ENCODE results near the gene TRPM4. TPM values are rescaled to one million over a fixed set of nuclear protein-coding genes. Genes with fewer than 3 reads are reported as not detected.
A peak's percentile ranks its signal among the peaks of the same experiment; 100 is the strongest.
"Not testable (repeated sequence)": the region's sequence is repeated elsewhere in the genome, so short reads cannot be mapped to it uniquely, and the experiment has no call there.

Gene TRPM4
- total RNA-seq, 1 experiment from 2014 or later, result not detected

GRCh38 chr19:49123285-49123684 lies 34.3 kb upstream of the TRPM4 start:
- DNase-seq; H3K4me2 ChIP-seq (ENCODE audit: low read depth, low read length, poor library complexity, severe bottlenecking); H3K9me2 ChIP-seq (replicated peaks; ENCODE audit: insufficient read depth, low read length); H3K9ac ChIP-seq (ENCODE audit: low read length); H3K27me3 ChIP-seq (ENCODE audit: low read length); H3K4me3 ChIP-seq (ENCODE audit: low read length); H3K27ac ChIP-seq (ENCODE audit: low read length); H4K20me1 ChIP-seq (ENCODE audit: insufficient read depth, low read depth, low read length); H3K79me2 ChIP-seq (ENCODE audit: low read length); H3K9me3 ChIP-seq (ENCODE audit: low read length); H2AFZ ChIP-seq (ENCODE audit: low read length); H3K36me3 ChIP-seq (ENCODE audit: insufficient read depth, low read length): not testable (repeated sequence)
- peaks cover 19% of the 10 kb centered on the region for H3K4me1 ChIP-seq (ENCODE audit: low read length)

GRCh38 chr19:49125025-49125731 lies 32.4 kb upstream of the TRPM4 start:
- no peak overlapping the region for H2AFZ ChIP-seq (ENCODE audit: low read length)
- no peaks in the 10 kb centered on the region for H4K20me1 ChIP-seq (ENCODE audit: insufficient read depth, low read depth, low read length)
- H3K4me2 ChIP-seq (ENCODE audit: low read depth, low read length, poor library complexity, severe bottlenecking), result no peak overlapping the region
- H3K27ac ChIP-seq (ENCODE audit: low read length), result no peak overlapping the region
- no peak overlapping the region for H3K4me3 ChIP-seq (ENCODE audit: low read length)
- H3K79me2 ChIP-seq (ENCODE audit: low read length), result no peaks in the 10 kb centered on the region
- H3K9me3 ChIP-seq (ENCODE audit: low read length), result no peaks in the 10 kb centered on the region
- DNase-seq, result no peak
- H3K36me3 ChIP-seq (ENCODE audit: insufficient read depth, low read length), result no peaks in the 10 kb centered on the region
- H3K9ac ChIP-seq (ENCODE audit: low read length), result no peak overlapping the region
- peaks cover 9% of the 10 kb centered on the region for H3K4me1 ChIP-seq (ENCODE audit: low read length)
- no peaks in the 10 kb centered on the region for H3K27me3 ChIP-seq (ENCODE audit: low read length)
- no peaks in the 10 kb centered on the region for H3K9me2 ChIP-seq (replicated peaks; ENCODE audit: insufficient read depth, low read length)

GRCh38 chr19:49126575-49126974 lies 31.0 kb upstream of the TRPM4 start:
- no peaks in the 10 kb centered on the region for H3K9me2 ChIP-seq (replicated peaks; ENCODE audit: insufficient read depth, low read length)
- DNase-seq, result no peak
- H3K9ac ChIP-seq (ENCODE audit: low read length), result no peak overlapping the region
- no peaks in the 10 kb centered on the region for H3K27me3 ChIP-seq (ENCODE audit: low read length)
- no peaks in the 10 kb centered on the region for H4K20me1 ChIP-seq (ENCODE audit: insufficient read depth, low read depth, low read length)
- no peak overlapping the region for H2AFZ ChIP-seq (ENCODE audit: low read length)
- no peaks in the 10 kb centered on the region for H3K79me2 ChIP-seq (ENCODE audit: low read length)
- H3K4me2 ChIP-seq (ENCODE audit: low read depth, low read length, poor library complexity, severe bottlenecking), result no peak overlapping the region
- H3K27ac ChIP-seq (ENCODE audit: low read length), result no peak overlapping the region
- no peak overlapping the region for H3K4me3 ChIP-seq (ENCODE audit: low read length)
- no peaks in the 10 kb centered on the region for H3K36me3 ChIP-seq (ENCODE audit: insufficient read depth, low read length)
- peaks cover 8% of the 10 kb centered on the region for H3K4me1 ChIP-seq (ENCODE audit: low read length)
- no peaks in the 10 kb centered on the region for H3K9me3 ChIP-seq (ENCODE audit: low read length)

- not testable (repeated sequence) for H3K9ac ChIP-seq (ENCODE audit: low read length); H3K4me1 ChIP-seq (ENCODE audit: low read length); H3K36me3 ChIP-seq (ENCODE audit: insufficient read depth, low read length); H4K20me1 ChIP-seq (ENCODE audit: insufficient read depth, low read depth, low read length); H3K27ac ChIP-seq (ENCODE audit: low read length); H3K9me3 ChIP-seq (ENCODE audit: low read length); H3K4me3 ChIP-seq (ENCODE audit: low read length); DNase-seq; H2AFZ ChIP-seq (ENCODE audit: low read length); H3K79me2 ChIP-seq (ENCODE audit: low read length); H3K9me2 ChIP-seq (replicated peaks; ENCODE audit: insufficient read depth, low read length); H3K27me3 ChIP-seq (ENCODE audit: low read length); H3K4me2 ChIP-seq (ENCODE audit: low read depth, low read length, poor library complexity, severe bottlenecking)
These were observed 30.4 kb upstream of the TRPM4 start for GRCh38 chr19:49127225-49127624.

GRCh38 chr19:49127674-49128544 lies 29.7 kb upstream of the TRPM4 start:
- no peaks in the 10 kb centered on the region for H3K9me3 ChIP-seq (ENCODE audit: low read length)
- H3K27me3 ChIP-seq (ENCODE audit: low read length), result no peaks in the 10 kb centered on the region
- H3K79me2 ChIP-seq (ENCODE audit: low read length), result no peaks in the 10 kb centered on the region
- H3K9me2 ChIP-seq (replicated peaks; ENCODE audit: insufficient read depth, low read length), result no peaks in the 10 kb centered on the region
- no peak overlapping the region; the same call in 1 of the 2 replicates for H3K4me3 ChIP-seq (ENCODE audit: low read length)
- H3K4me1 ChIP-seq (ENCODE audit: low read length), result peaks cover 8% of the 10 kb centered on the region
- peak; percentile 100 for DNase-seq
- peak overlapping the region; percentile 36 for H3K4me2 ChIP-seq (ENCODE audit: low read depth, low read length, poor library complexity, severe bottlenecking)
- peak overlapping the region; percentile 88; the same call in 1 of the 2 replicates for H2AFZ ChIP-seq (ENCODE audit: low read length)
- no peaks in the 10 kb centered on the region for H4K20me1 ChIP-seq (ENCODE audit: insufficient read depth, low read depth, low read length)
- no peaks in the 10 kb centered on the region for H3K36me3 ChIP-seq (ENCODE audit: insufficient read depth, low read length)
- H3K9ac ChIP-seq (ENCODE audit: low read length), result no peak overlapping the region
- H3K27ac ChIP-seq (ENCODE audit: low read length), result no peak overlapping the region

- Histone ChIP-seq H3K4me3 (ENCODE audit: low read length) (peak overlapping the region; percentile 26; the same call in 1 of the 2 replicates), H3K9ac (ENCODE audit: low read length) (no peak overlapping the region), H3K4me2 (ENCODE audit: low read depth, low read length, poor library complexity, severe bottlenecking) (no peak overlapping the region), H2AFZ (ENCODE audit: low read length) (no peak overlapping the region), H3K79me2 (ENCODE audit: low read length) (no peaks in the 10 kb centered on the region), H3K4me1 (ENCODE audit: low read length) (peaks cover 8% of the 10 kb centered on the region), H3K27ac (ENCODE audit: low read length) (no peak overlapping the region), H3K9me3 (ENCODE audit: low read length) (no peaks in the 10 kb centered on the region), H3K36me3 (ENCODE audit: insufficient read depth, low read length) (no peaks in the 10 kb centered on the region), H3K9me2 (replicated peaks; ENCODE audit: insufficient read depth, low read length) (no peaks in the 10 kb centered on the region), H3K27me3 (ENCODE audit: low read length) (no peaks in the 10 kb centered on the region), H4K20me1 (ENCODE audit: insufficient read depth, low read depth, low read length) (no peaks in the 10 kb centered on the region)
- no peak for DNase-seq
These were observed 28.9 kb upstream of the TRPM4 start for GRCh38 chr19:49128545-49129237.

GRCh38 chr19:49129238-49129583 lies 28.4 kb upstream of the TRPM4 start:
- H3K4me1 ChIP-seq (ENCODE audit: low read length), result peaks cover 8% of the 10 kb centered on the region
- no peaks in the 10 kb centered on the region for H3K9me3 ChIP-seq (ENCODE audit: low read length)
- H3K79me2 ChIP-seq (ENCODE audit: low read length), result no peaks in the 10 kb centered on the region
- no peaks in the 10 kb centered on the region for H4K20me1 ChIP-seq (ENCODE audit: insufficient read depth, low read depth, low read length)
- no peak overlapping the region for H2AFZ ChIP-seq (ENCODE audit: low read length)
- no peak overlapping the region for H3K9ac ChIP-seq (ENCODE audit: low read length)
- no peak overlapping the region for H3K4me2 ChIP-seq (ENCODE audit: low read depth, low read length, poor library complexity, severe bottlenecking)
- no peaks in the 10 kb centered on the region for H3K36me3 ChIP-seq (ENCODE audit: insufficient read depth, low read length)
- H3K27me3 ChIP-seq (ENCODE audit: low read length), result no peaks in the 10 kb centered on the region
- no peak overlapping the region for H3K4me3 ChIP-seq (ENCODE audit: low read length)
- no peak overlapping the region for H3K27ac ChIP-seq (ENCODE audit: low read length)
- H3K9me2 ChIP-seq (replicated peaks; ENCODE audit: insufficient read depth, low read length), result no peaks in the 10 kb centered on the region
- no peak for DNase-seq

GRCh38 chr19:49130325-49130724 lies 27.3 kb upstream of the TRPM4 start:
- H3K4me3 ChIP-seq (ENCODE audit: low read length), result no peak overlapping the region
- DNase-seq, result no peak

More at GRCh38 chr19:49130325-49130724, 27.3 kb upstream of the TRPM4 start:
- Histone ChIP-seq H3K27ac (ENCODE audit: low read length) (no peak overlapping the region), H3K9me2 (replicated peaks; ENCODE audit: insufficient read depth, low read length) (no peaks in the 10 kb centered on the region), H3K9me3 (ENCODE audit: low read length) (no peaks in the 10 kb centered on the region), H3K27me3 (ENCODE audit: low read length) (no peaks in the 10 kb centered on the region), H3K4me1 (ENCODE audit: low read length) (peaks cover 8% of the 10 kb centered on the region), H3K9ac (ENCODE audit: low read length) (no peak overlapping the region), H4K20me1 (ENCODE audit: insufficient read depth, low read depth, low read length) (no peaks in the 10 kb centered on the region), H3K79me2 (ENCODE audit: low read length) (no peaks in the 10 kb centered on the region), H3K4me2 (ENCODE audit: low read depth, low read length, poor library complexity, severe bottlenecking) (no peak overlapping the region), H3K36me3 (ENCODE audit: insufficient read depth, low read length) (no peaks in the 10 kb centered on the region), H2AFZ (ENCODE audit: low read length) (no peak overlapping the region)
